Fibroblast of lung (primary cell): Measurements from ENCODE around the gene SLC39A9.

Experiments
- CTCF ChIP-seq, 2 donors: IDR thresholded peaks in 1 of 2; conservative IDR thresholded peaks in 1 of 2; 1 replicate in 1 of 2; 2 replicates in 1 of 2; pipeline ENCODE4 v1.5.1; 2011 to 2012; ENCODE audit warnings: low read length in 2 of 2, control low read depth in 1 of 2, inconsistent platforms in 1 of 2, low read depth in 1 of 2, mild to moderate bottlenecking in 1 of 2
- EZH2 ChIP-seq: IDR thresholded peaks from 2 replicates; pipeline ENCODE4 v1.5.1; 2012; ENCODE audit warnings: low read length, control low read depth, mild to moderate bottlenecking; ENCODE audit errors: missing control alignments

- TF ChIP-seq EZH2 (no peak), CTCF (conservative IDR thresholded peaks at IDR 0.05 in 1 of 2, IDR thresholded peaks at IDR 0.05 in 1 of 2; ENCODE audit: low read depth in 1 of 2, low read length in 2 of 2) (no peak)
Measured at GRCh38 chr14:69473260-69473659, 74.8 kb downstream of the SLC39A9 start.
